H9 (cell line): ENCODE measurements around the gene PAIP2. TPM values are rescaled to one million over a fixed set of nuclear protein-coding genes. Genes with fewer than 3 reads are reported as not detected.

Experiments
- DNase-seq: peaks from one replicate; pipeline ENCODE4 v3.0.0-alpha.2; 2017
- H2AFZ ChIP-seq: one replicate; pipeline ENCODE4 v1.6.1; 2013; ENCODE audit warnings: mild to moderate bottlenecking, low read length, control low read depth, moderate library complexity
- H2AK5ac ChIP-seq: 2 replicates; pipeline ENCODE4 v1.6.1; 2013; ENCODE audit warnings: low read length, control low read depth, mixed read lengths; ENCODE audit not compliant: insufficient read length
- H2BK120ac ChIP-seq: one replicate; pipeline ENCODE4 v1.6.1; 2013; ENCODE audit warnings: low read depth, mild to moderate bottlenecking, low read length, control low read depth, inconsistent platforms; ENCODE audit not compliant: poor library complexity, severe bottlenecking
- H2BK12ac ChIP-seq: 2 replicates; pipeline ENCODE4 v1.6.1; 2013; ENCODE audit warnings: low read length, control low read depth, mixed read lengths, low read depth; ENCODE audit not compliant: insufficient read length
- H2BK15ac ChIP-seq: 2 replicates; pipeline ENCODE4 v1.6.1; 2013; ENCODE audit warnings: low read depth, low read length, control low read depth
- H2BK20ac ChIP-seq: one replicate; pipeline ENCODE4 v1.6.1; 2013; ENCODE audit warnings: low read depth, mild to moderate bottlenecking, low read length, control low read depth, inconsistent platforms; ENCODE audit not compliant: poor library complexity, severe bottlenecking
- H2BK5ac ChIP-seq: 2 replicates; pipeline ENCODE4 v1.6.1; 2013; ENCODE audit warnings: low read length, control low read depth, mixed read lengths; ENCODE audit not compliant: insufficient read length
- H3K14ac ChIP-seq: 2 replicates; pipeline ENCODE4 v1.6.1; 2013; ENCODE audit warnings: low read length, control low read depth; ENCODE audit not compliant: insufficient read depth
- H3K18ac ChIP-seq: 2 replicates; pipeline ENCODE4 v1.6.1; 2013; ENCODE audit warnings: low read depth, mild to moderate bottlenecking, mixed read lengths, low read length, control low read depth; ENCODE audit not compliant: insufficient read length
- H3K23ac ChIP-seq: 2 replicates; pipeline ENCODE4 v1.6.1; 2013; ENCODE audit warnings: low read length, control low read depth, mixed read lengths, low read depth; ENCODE audit not compliant: insufficient read length
- H3K23me2 ChIP-seq: 2 replicates; pipeline ENCODE4 v1.6.1; 2013; ENCODE audit warnings: low read depth, mild to moderate bottlenecking, mixed read lengths, low read length, control low read depth; ENCODE audit not compliant: insufficient read length, poor library complexity, severe bottlenecking
- H3K27ac ChIP-seq: 2 replicates; pipeline ENCODE4 v1.5.1; 2013; ENCODE audit warnings: low read length, control low read depth, mixed read lengths, low read depth; ENCODE audit not compliant: insufficient read length
- H3K27me3 ChIP-seq: 2 replicates; pipeline ENCODE4 v1.6.1; 2013; ENCODE audit warnings: low read length, control low read depth, inconsistent platforms; ENCODE audit not compliant: insufficient read depth
- H3K4ac ChIP-seq: 2 replicates; pipeline ENCODE4 v1.6.1; 2013; ENCODE audit warnings: low read depth, mild to moderate bottlenecking, control low read depth, inconsistent platforms, low read length, moderate library complexity
- H3K4me1 ChIP-seq: 2 replicates; pipeline ENCODE4 v1.6.1; 2013; ENCODE audit warnings: low read length, control low read depth, inconsistent platforms; ENCODE audit not compliant: insufficient read depth
- H3K4me2 ChIP-seq: 2 replicates; pipeline ENCODE4 v1.6.1; 2013; ENCODE audit warnings: low read length, control low read depth, mixed read lengths; ENCODE audit not compliant: insufficient read length, insufficient read depth
- H3K56ac ChIP-seq: 2 replicates; pipeline ENCODE4 v1.6.1; 2013; ENCODE audit warnings: low read depth, mild to moderate bottlenecking, mixed read lengths, low read length, control low read depth; ENCODE audit not compliant: insufficient read length
- H3K79me1 ChIP-seq: 2 replicates; pipeline ENCODE4 v1.6.1; 2013; ENCODE audit warnings: low read depth, mild to moderate bottlenecking, moderate library complexity, low read length, control low read depth, inconsistent platforms; ENCODE audit not compliant: insufficient read depth, poor library complexity, severe bottlenecking
- H3K79me2 ChIP-seq: 2 replicates; pipeline ENCODE4 v1.6.1; 2013; ENCODE audit warnings: low read length, control low read depth, inconsistent platforms; ENCODE audit not compliant: insufficient read depth
- H3K9ac ChIP-seq: 2 replicates; pipeline ENCODE4 v1.6.1; 2013; ENCODE audit warnings: low read length, control low read depth, mixed read lengths; ENCODE audit not compliant: insufficient read length; ENCODE audit errors: extremely low read depth
- H3K9me3 ChIP-seq: one replicate; pipeline ENCODE4 v1.6.1; 2013; ENCODE audit warnings: low read depth, low read length, inconsistent platforms; ENCODE audit not compliant: control insufficient read depth
- H3T11ph ChIP-seq: one replicate; pipeline ENCODE4 v1.6.1; 2013; ENCODE audit warnings: mild to moderate bottlenecking, low read length, control low read depth, inconsistent platforms
- H4K20me1 ChIP-seq: one replicate; pipeline ENCODE4 v1.6.1; 2013; ENCODE audit not compliant: control insufficient read depth, insufficient read length, insufficient read depth
- H4K5ac ChIP-seq: 2 replicates; pipeline ENCODE4 v1.6.1; 2013; ENCODE audit warnings: low read depth, mild to moderate bottlenecking, mixed read lengths, low read length, control low read depth; ENCODE audit not compliant: insufficient read length
- H4K8ac ChIP-seq: replicated peaks from 2 replicates; pipeline ENCODE4 v1.6.1; 2013; ENCODE audit warnings: low read length, control low read depth, mixed read lengths, low read depth; ENCODE audit not compliant: insufficient read length
- H4K91ac ChIP-seq: 2 replicates; pipeline ENCODE4 v1.6.1; 2013; ENCODE audit warnings: low read depth, mild to moderate bottlenecking, moderate library complexity, mixed read lengths, low read length, control low read depth; ENCODE audit not compliant: insufficient read length
- H3K27ac Mint-ChIP-seq, 3 experiments: 2 replicates in 2 of 3; 3 replicates in 1 of 3; pipeline ENCODE4 v1.8.0; 2020 to 2021; ENCODE audit warnings: mixed read lengths in 3 of 3, mild to moderate bottlenecking in 1 of 3, moderate library complexity in 1 of 3
- H3K27me3 Mint-ChIP-seq: 2 replicates; pipeline ENCODE4 v1.8.0; 2021; ENCODE audit warnings: low read depth, mild to moderate bottlenecking, moderate library complexity, mixed read lengths
- H3K36me3 Mint-ChIP-seq, 3 experiments: 2 replicates in 2 of 3; 3 replicates in 1 of 3; pipeline ENCODE4 v1.8.0; 2020 to 2021; ENCODE audit warnings: low read depth in 3 of 3, mixed read lengths in 3 of 3; ENCODE audit not compliant: insufficient read depth in 1 of 3
- H3K4me1 Mint-ChIP-seq, 2 experiments: 2 replicates each; pipeline ENCODE4 v1.8.0; 2020; ENCODE audit warnings: mixed read lengths in 2 of 2
- H3K4me3 Mint-ChIP-seq, 2 experiments: 2 replicates in 1 of 2; 3 replicates in 1 of 2; pipeline ENCODE4 v1.8.0; 2020 to 2021; ENCODE audit warnings: mild to moderate bottlenecking in 2 of 2, mixed read lengths in 2 of 2, moderate library complexity in 1 of 2
- H3K9me3 Mint-ChIP-seq, 2 experiments: 2 replicates in 1 of 2; 3 replicates in 1 of 2; pipeline ENCODE4 v1.8.0; 2020; ENCODE audit warnings: mild to moderate bottlenecking in 2 of 2, mixed read lengths in 2 of 2, moderate library complexity in 1 of 2
- CTCF ChIP-seq: fragments of 200-600 bp; sonication (generic); conservative IDR thresholded peaks from 3 replicates; pipeline ENCODE4 v1.8.0; 2021; ENCODE audit warnings: antibody characterized with exemption, mild to moderate bottlenecking
- WGBS: extraction: QIAGEN DNeasy Blood & Tissue Kit; methylation state at CpG from one replicate; pipeline ENCODE4 v1.1.7; 2013; ENCODE audit warnings: missing lambda C conversion rate, low lambda C conversion rate, mixed read lengths; ENCODE audit not compliant: insufficient read length; ENCODE audit errors: extremely low coverage; 5-methylcytosine and 5-hydroxymethylcytosine counted together
- total RNA-seq: library from RNA; stranded (reverse); gene quantifications from 2 replicates; pipeline ENCODE4 v1.2.1, GENCODE V29; 2021

The PAIP2 gene
- total RNA-seq, 1 experiment from 2014 or later: 121 TPM

DNA sequence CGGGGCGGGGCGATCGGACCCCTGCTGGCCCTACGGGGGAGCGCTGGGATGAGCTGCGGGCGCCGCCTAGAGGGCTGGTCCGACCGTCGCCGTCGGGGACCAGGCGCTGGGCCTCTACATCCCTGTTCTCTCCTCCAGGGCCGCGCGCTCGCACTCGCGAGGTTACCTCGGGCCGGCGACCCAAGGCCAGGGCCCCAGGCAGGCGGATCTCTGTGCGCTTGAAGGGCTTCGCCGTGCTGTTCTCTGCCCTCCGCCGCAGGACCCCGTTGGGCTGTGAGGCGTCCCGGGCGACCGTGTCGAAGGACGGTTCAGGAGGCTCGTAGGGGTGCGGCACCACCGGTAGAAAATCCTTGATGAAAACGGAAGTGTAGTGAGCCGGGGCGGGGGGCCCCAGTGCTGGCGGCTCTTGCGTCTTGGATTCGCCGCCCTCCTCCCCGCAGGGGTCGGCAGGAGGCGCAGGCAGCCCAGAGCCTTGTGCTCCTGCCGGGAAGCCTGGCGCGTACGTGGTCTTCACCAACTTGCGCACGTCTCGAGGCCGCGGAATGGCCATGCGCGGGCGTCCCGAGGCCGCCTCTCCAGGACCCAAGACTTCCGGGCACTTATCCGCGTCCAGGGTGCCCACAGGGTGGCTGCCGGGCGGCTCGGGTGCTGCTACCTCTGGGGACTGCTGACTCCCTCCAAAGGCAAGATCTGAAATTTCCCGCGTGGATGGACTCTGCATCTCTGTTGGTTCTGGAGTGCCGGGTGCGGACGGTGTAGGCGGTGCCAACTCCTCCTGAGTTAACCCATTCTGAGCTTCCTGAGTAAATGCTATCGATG, 51.2 kb downstream of the PAIP2 start:
- H3K18ac ChIP-seq: peak overlapping the region; percentile 53
- no peak overlapping the region for H2BK5ac ChIP-seq
- H3K4me1 ChIP-seq: peaks cover 7% of the 10 kb centered on the region; the same call in 1 of the 2 replicates
- Mint-ChIP-seq H3K36me3 (peaks cover 0 to 6% (median 0%) of the 10 kb centered on the region in 3 experiments; a peak in 5 of 7 replicates), H3K4me3 (peak overlapping the region; percentile 79 to 88), H3K4me1 (peaks cover 26 to 53% of the 10 kb centered on the region in 2 experiments), H3K27me3 (peaks cover 31% of the 10 kb centered on the region), H3K9me3 (no peaks in the 10 kb centered on the region), H3K27ac (peak overlapping the region in 1 of 3 experiments; percentile 87; a peak in 1 of 7 replicates)
- no peak overlapping the region for H4K8ac ChIP-seq
- no peak overlapping the region for H2BK12ac ChIP-seq
- H4K20me1 ChIP-seq: peaks cover 2% of the 10 kb centered on the region
- no peaks in the 10 kb centered on the region for H3K79me1 ChIP-seq
- TF ChIP-seq CTCF: peak; percentile 83
- H2BK15ac ChIP-seq: no peak overlapping the region
- peaks cover 22% of the 10 kb centered on the region for H3K23me2 ChIP-seq
- no peak overlapping the region for H2AFZ ChIP-seq
- no peak overlapping the region for H2BK120ac ChIP-seq
- H3K27me3 ChIP-seq: peaks cover 8% of the 10 kb centered on the region
- H4K5ac ChIP-seq: no peak overlapping the region
- H3K9ac ChIP-seq: no peak overlapping the region
- no peaks in the 10 kb centered on the region for H3K9me3 ChIP-seq
- no peak overlapping the region for H3K27ac ChIP-seq
- no peak overlapping the region for H3K56ac ChIP-seq
- H2AK5ac ChIP-seq: no peak overlapping the region
- H2BK20ac ChIP-seq: no peak overlapping the region
- H3K14ac ChIP-seq: 0 out of 2 replicates have a peak overlapping the region, but pooled peaks have one; percentile 7
- no peak overlapping the region for H3T11ph ChIP-seq
- peak; percentile 91 for DNase-seq
- H3K23ac ChIP-seq: no peak overlapping the region
- WGBS: no CpG with 5 or more reads among the region's 77 CpGs
- no peak overlapping the region for H3K4ac ChIP-seq
- H3K4me2 ChIP-seq: peak overlapping the region; percentile 85
- no peaks in the 10 kb centered on the region for H3K79me2 ChIP-seq
- H4K91ac ChIP-seq: no peak overlapping the region
